Measurements from ENCODE around the gene MTIF2. TPM values are rescaled to one million over a fixed set of nuclear protein-coding genes. Genes with fewer than 3 reads are reported as not detected.

MTIF2 gene, protein sequence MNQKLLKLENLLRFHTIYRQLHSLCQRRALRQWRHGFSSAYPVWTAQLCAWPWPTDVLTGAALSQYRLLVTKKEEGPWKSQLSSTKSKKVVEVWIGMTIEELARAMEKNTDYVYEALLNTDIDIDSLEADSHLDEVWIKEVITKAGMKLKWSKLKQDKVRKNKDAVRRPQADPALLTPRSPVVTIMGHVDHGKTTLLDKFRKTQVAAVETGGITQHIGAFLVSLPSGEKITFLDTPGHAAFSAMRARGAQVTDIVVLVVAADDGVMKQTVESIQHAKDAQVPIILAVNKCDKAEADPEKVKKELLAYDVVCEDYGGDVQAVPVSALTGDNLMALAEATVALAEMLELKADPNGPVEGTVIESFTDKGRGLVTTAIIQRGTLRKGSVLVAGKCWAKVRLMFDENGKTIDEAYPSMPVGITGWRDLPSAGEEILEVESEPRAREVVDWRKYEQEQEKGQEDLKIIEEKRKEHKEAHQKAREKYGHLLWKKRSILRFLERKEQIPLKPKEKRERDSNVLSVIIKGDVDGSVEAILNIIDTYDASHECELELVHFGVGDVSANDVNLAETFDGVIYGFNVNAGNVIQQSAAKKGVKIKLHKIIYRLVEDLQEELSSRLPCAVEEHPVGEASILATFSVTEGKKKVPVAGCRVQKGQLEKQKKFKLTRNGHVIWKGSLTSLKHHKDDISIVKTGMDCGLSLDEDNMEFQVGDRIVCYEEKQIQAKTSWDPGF
- 32.6 TPM for total RNA-seq (2013)
- 10 to 100 TPM in 2 of 3 donors, 1 to 10 TPM in 1; 8.1 to 12.5 (median 11.7) TPM for polyA plus RNA-seq
- polyA minus RNA-seq: 8.5 and 12.5 TPM in 2 replicates
- total RNA-seq: 5.2 to 32.6 (median 22.4) reads per million in 11 experiments

DNA sequence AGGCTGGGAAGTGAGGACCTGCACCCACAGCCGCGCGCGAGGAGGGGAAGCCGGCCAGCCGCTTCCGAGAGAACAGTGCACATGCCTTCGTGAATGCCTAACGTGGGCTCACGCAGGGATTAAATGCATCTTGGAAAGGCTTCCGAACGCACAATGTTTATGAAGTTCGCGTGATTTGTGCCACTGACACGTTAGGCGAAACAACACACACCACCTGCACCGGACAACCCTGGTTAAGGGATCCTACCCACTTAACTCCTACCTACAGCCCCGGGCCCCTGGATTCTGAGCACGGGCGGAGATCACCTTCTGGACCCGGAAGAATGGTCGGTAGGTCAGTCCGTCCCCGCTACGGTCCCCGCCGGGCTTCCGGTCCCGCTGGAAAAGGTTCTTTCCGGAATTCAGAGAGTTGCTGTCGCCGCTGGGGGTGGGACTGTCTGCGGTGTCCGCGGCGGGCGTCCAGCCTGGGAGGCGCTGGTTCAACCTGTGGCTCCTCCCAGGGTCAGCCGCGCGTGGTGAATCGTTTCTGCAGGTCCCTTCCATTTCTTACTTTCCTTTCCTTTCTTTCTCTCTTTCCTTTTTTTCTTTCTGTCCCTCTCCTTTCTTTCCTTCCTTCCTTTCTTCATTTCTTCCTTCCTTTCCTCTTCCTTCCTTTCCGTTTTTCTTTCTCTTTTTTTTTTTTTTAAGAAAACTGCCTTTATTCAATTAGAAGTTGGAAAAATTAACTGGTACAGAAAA lies at the start of gene MTIF2:
Gene MTIF2 (minus strand): TSS at position 325 of the 738 bp plus-strand sequence. CDS start 5,373 bp downstream, outside the sequence.
- DNase-seq: peak; percentile 89 to 93 (median 91)
- Histone ChIP-seq H3K4me3 (replicated peaks in 1 of 3; ENCODE audit: low read depth in 2 of 3, low read length in 3 of 3) (peak within 1 kb of the TSS; percentile 56 to 88 (median 88)), H3K4me2 (replicated peaks; ENCODE audit: extremely low read depth, low read length, poor library complexity, severe bottlenecking) (peak within 1 kb of the TSS; percentile 84), H3K9me3 (replicated peaks in 1 of 2; ENCODE audit: control insufficient read depth in 1 of 2, insufficient read depth in 1 of 2, low read length in 2 of 2) (no peaks in the 10 kb centered on the region), H2AFZ (ENCODE audit: insufficient read depth, low read depth, low read length, poor library complexity, severe bottlenecking) (peak within 1 kb of the TSS; percentile 95), H3K9ac (ENCODE audit: insufficient read depth, low read length, poor library complexity, severe bottlenecking) (peak within 1 kb of the TSS; percentile 85), H3K79me2 (ENCODE audit: insufficient read depth, low read length) (no peaks in the 10 kb centered on the region), H3K4me1 (ENCODE audit: control insufficient read depth in 1 of 2, insufficient read depth in 2 of 2, low read length in 2 of 2) (peaks cover 14 to 19% of the 10 kb centered on the region in 2 donors), H4K20me1 (ENCODE audit: insufficient read depth, low read length) (no peaks in the 10 kb centered on the region), H3K36me3 (replicated peaks in 1 of 2; ENCODE audit: control insufficient read depth in 1 of 2, insufficient read depth in 2 of 2, low read length in 2 of 2) (peaks cover 10 to 26% of the 10 kb centered on the region in 2 donors), H3K27ac (ENCODE audit: low read depth in 1 of 2, low read length in 2 of 2) (peak within 1 kb of the TSS; percentile 95), H3K27me3 (ENCODE audit: control insufficient read depth in 2 of 2, insufficient read depth in 2 of 2, low read length in 2 of 2) (no peaks in the 10 kb centered on the region)
- peak within 1 kb of the TSS; percentile 93 to 97 (median 97) for H3K27ac Mint-ChIP-seq
- TF ChIP-seq, protein P1, sequence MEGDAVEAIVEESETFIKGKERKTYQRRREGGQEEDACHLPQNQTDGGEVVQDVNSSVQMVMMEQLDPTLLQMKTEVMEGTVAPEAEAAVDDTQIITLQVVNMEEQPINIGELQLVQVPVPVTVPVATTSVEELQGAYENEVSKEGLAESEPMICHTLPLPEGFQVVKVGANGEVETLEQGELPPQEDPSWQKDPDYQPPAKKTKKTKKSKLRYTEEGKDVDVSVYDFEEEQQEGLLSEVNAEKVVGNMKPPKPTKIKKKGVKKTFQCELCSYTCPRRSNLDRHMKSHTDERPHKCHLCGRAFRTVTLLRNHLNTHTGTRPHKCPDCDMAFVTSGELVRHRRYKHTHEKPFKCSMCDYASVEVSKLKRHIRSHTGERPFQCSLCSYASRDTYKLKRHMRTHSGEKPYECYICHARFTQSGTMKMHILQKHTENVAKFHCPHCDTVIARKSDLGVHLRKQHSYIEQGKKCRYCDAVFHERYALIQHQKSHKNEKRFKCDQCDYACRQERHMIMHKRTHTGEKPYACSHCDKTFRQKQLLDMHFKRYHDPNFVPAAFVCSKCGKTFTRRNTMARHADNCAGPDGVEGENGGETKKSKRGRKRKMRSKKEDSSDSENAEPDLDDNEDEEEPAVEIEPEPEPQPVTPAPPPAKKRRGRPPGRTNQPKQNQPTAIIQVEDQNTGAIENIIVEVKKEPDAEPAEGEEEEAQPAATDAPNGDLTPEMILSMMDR (IDR thresholded peaks at IDR 0.05): no peak
- H3K27me3 Mint-ChIP-seq (ENCODE audit: low read depth in 3 of 3): peaks cover 0 to 6% (median 0%) of the 10 kb centered on the region in 3 donors
- H3K9me3 Mint-ChIP-seq: peaks cover 0 to 1% (median 0%) of the 10 kb centered on the region in 7 donors
- H3K4me3 Mint-ChIP-seq: peak within 1 kb of the TSS; percentile 93 to 96
- intact Hi-C loops (cut with micrococcal nuclease): no loop called here
- WGBS (ENCODE audit: insufficient coverage): under 1% methylated on average over 41 of the region's 43 CpGs
- H3K4me1 Mint-ChIP-seq: peaks cover 19% of the 10 kb centered on the region
- H3K36me3 Mint-ChIP-seq: peaks cover 17 to 22% of the 10 kb centered on the region in 2 donors

DNA sequence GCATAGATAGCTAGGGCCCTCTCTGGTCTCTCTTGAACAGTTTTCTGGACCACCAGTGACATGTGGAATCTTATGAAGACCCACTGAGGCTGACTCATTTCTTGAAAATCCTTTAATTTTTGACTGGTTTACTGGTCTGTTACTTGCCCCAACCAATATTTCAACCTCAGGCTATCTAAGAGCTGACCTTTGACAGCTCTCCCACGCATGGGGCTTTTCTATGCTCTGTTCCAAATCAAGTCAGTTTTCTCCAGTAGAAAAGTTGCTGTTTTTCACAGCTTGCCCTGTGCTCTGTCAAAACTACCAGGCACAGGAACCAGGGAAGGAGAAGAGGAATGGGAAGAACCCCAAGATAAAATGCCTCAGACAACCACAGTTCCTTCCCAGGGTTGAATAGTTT lies 46.0 kb upstream of the MTIF2 start:
- Histone ChIP-seq H3K27me3 (ENCODE audit: control insufficient read depth in 2 of 2, insufficient read depth in 2 of 2, low read length in 2 of 2) (no peaks in the 10 kb centered on the region), H4K20me1 (ENCODE audit: insufficient read depth, low read length) (no peaks in the 10 kb centered on the region), H3K36me3 (replicated peaks in 1 of 2; ENCODE audit: control insufficient read depth in 1 of 2, insufficient read depth in 2 of 2, low read length in 2 of 2) (peaks cover 94 to 99% of the 10 kb centered on the region in 2 donors), H3K4me3 (replicated peaks in 1 of 3; ENCODE audit: low read depth in 2 of 3, low read length in 3 of 3) (no peak overlapping the region), H3K4me2 (replicated peaks; ENCODE audit: extremely low read depth, low read length, poor library complexity, severe bottlenecking) (no peak overlapping the region), H3K4me1 (ENCODE audit: control insufficient read depth in 1 of 2, insufficient read depth in 2 of 2, low read length in 2 of 2) (no peaks in the 10 kb centered on the region), H3K9me3 (replicated peaks in 1 of 2; ENCODE audit: control insufficient read depth in 1 of 2, insufficient read depth in 1 of 2, low read length in 2 of 2) (no peaks in the 10 kb centered on the region), H3K79me2 (ENCODE audit: insufficient read depth, low read length) (no peaks in the 10 kb centered on the region), H3K27ac (ENCODE audit: low read depth in 1 of 2, low read length in 2 of 2) (no peak overlapping the region), H3K9ac (ENCODE audit: insufficient read depth, low read length, poor library complexity, severe bottlenecking) (no peak overlapping the region), H2AFZ (ENCODE audit: insufficient read depth, low read depth, low read length, poor library complexity, severe bottlenecking) (no peak overlapping the region)
- WGBS (ENCODE audit: insufficient coverage): 100% methylated on average over 1 of the region's 1 CpG
- Mint-ChIP-seq H3K36me3 (peaks cover 72 to 89% of the 10 kb centered on the region in 2 donors), H3K9me3 (no peaks in the 10 kb centered on the region), H3K4me3 (no peak overlapping the region), H3K4me1 (no peaks in the 10 kb centered on the region), H3K27ac (peak overlapping the region in 1 of 7 donors; percentile 32), H3K27me3 (ENCODE audit: low read depth in 3 of 3) (no peaks in the 10 kb centered on the region)
- intact Hi-C loops (cut with micrococcal nuclease): no loop called here
- TF ChIP-seq, protein P1 (IDR thresholded peaks at IDR 0.05): no peak
- DNase-seq: no peak
